ENCODE data around the gene CNOT6.

GRCh38 chr5:180545248-180545647 is 51.1 kb downstream of the CNOT6 start:
- TF ChIP-seq POLR2A (IDR thresholded peaks at IDR 0.05) (no peak), CTCF (IDR thresholded peaks at IDR 0.05) (no peak)
